Measurements from ENCODE around the gene PHACTR4.

DNA sequence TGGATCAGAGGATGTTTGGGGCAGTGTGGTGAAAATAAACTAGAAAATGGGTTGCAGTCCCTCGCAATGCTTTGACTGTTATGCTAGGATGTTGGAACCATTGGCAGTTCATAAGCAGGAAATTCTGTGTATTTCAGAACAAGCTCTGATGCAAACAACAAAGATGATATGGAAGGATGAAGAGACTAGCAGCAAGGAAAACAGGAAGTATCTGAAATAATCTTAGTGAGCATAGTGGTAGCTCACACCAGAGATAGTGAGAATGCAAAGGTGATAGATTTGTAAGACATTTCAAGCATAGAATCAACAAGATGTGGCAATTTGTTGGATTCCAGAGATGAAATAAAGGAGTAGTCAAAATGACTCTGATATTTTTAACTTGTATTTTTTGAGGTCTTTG, 125.2 kb downstream of the PHACTR4 start:
- TF ChIP-seq, protein P1, sequence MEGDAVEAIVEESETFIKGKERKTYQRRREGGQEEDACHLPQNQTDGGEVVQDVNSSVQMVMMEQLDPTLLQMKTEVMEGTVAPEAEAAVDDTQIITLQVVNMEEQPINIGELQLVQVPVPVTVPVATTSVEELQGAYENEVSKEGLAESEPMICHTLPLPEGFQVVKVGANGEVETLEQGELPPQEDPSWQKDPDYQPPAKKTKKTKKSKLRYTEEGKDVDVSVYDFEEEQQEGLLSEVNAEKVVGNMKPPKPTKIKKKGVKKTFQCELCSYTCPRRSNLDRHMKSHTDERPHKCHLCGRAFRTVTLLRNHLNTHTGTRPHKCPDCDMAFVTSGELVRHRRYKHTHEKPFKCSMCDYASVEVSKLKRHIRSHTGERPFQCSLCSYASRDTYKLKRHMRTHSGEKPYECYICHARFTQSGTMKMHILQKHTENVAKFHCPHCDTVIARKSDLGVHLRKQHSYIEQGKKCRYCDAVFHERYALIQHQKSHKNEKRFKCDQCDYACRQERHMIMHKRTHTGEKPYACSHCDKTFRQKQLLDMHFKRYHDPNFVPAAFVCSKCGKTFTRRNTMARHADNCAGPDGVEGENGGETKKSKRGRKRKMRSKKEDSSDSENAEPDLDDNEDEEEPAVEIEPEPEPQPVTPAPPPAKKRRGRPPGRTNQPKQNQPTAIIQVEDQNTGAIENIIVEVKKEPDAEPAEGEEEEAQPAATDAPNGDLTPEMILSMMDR (IDR thresholded peaks at IDR 0.05) = no peak
- no peak for TF ChIP-seq POLR2A (IDR thresholded peaks at IDR 0.05)

Data from adrenal gland (tissue), 5 donors.